ENCODE results near the gene RORC.

The RORC gene

DNA sequence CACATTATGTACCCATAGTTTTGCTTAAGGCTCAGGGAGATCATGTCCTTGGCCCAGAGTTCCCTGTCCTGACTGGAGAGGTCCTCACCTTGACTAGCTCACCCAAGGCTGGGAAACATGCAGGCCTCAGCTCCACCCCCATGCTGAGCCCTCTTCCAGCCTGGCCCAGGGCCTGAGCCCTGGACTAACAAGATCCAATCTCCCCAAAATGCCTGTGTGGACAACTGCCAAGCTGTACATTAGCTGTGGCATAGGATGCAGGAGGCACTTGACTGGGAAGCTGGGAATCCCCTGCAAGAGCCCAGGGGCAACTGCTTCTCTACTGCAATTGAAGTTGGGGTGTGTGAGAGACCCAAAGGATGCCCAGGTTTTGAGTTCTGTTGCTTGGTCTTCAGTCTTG is 28.4 kb downstream of the RORC start:
- no peak overlapping the region for H3K4me3 ChIP-seq (ENCODE audit: low read depth, low read length)
- TF ChIP-seq POLR2A (IDR thresholded peaks at IDR 0.05; ENCODE audit: extremely low read depth, insufficient read length) = no peak
- TF ChIP-seq, protein P1, sequence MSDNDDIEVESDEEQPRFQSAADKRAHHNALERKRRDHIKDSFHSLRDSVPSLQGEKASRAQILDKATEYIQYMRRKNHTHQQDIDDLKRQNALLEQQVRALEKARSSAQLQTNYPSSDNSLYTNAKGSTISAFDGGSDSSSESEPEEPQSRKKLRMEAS (IDR thresholded peaks at IDR 0.05; ENCODE audit: low read depth, low read length) = no peak
- TF ChIP-seq, protein P2, sequence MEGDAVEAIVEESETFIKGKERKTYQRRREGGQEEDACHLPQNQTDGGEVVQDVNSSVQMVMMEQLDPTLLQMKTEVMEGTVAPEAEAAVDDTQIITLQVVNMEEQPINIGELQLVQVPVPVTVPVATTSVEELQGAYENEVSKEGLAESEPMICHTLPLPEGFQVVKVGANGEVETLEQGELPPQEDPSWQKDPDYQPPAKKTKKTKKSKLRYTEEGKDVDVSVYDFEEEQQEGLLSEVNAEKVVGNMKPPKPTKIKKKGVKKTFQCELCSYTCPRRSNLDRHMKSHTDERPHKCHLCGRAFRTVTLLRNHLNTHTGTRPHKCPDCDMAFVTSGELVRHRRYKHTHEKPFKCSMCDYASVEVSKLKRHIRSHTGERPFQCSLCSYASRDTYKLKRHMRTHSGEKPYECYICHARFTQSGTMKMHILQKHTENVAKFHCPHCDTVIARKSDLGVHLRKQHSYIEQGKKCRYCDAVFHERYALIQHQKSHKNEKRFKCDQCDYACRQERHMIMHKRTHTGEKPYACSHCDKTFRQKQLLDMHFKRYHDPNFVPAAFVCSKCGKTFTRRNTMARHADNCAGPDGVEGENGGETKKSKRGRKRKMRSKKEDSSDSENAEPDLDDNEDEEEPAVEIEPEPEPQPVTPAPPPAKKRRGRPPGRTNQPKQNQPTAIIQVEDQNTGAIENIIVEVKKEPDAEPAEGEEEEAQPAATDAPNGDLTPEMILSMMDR (IDR thresholded peaks at IDR 0.05; ENCODE audit: low read depth, low read length) = no peak
- DNase-seq (ENCODE audit: low read depth) = no peak

DNA sequence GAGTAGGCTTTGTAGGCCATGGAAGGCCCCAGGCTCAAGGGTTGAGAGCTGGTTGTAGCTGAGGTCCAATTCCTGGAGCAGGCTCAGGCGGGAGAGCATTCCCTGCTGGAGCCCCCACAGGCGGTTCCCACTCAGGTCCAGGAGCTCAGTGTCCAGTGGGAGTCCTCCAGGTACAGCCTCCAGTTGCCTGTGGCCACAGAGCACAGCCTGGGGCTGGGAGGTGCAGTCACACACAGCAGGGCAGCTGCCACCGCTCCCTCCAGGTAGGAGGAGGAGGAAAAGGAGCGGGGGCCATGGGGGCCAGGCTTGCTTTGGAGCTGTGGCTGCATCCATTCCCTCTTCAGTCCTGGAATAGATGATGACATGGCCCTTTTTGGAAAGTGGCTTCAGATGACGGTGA is 29.2 kb downstream of the RORC start:
- TF ChIP-seq MYC (IDR thresholded peaks at IDR 0.05; ENCODE audit: low read depth, low read length) (no peak), POLR2A (IDR thresholded peaks at IDR 0.05; ENCODE audit: extremely low read depth, insufficient read length) (no peak)
- TF ChIP-seq, protein P1 (IDR thresholded peaks at IDR 0.05; ENCODE audit: low read depth, low read length) = no peak
- TF ChIP-seq, protein P2 (IDR thresholded peaks at IDR 0.05; ENCODE audit: low read depth, low read length) = no peak
- no peak overlapping the region for H3K4me3 ChIP-seq (ENCODE audit: low read depth, low read length)
- no peak for DNase-seq (ENCODE audit: low read depth)

DNA sequence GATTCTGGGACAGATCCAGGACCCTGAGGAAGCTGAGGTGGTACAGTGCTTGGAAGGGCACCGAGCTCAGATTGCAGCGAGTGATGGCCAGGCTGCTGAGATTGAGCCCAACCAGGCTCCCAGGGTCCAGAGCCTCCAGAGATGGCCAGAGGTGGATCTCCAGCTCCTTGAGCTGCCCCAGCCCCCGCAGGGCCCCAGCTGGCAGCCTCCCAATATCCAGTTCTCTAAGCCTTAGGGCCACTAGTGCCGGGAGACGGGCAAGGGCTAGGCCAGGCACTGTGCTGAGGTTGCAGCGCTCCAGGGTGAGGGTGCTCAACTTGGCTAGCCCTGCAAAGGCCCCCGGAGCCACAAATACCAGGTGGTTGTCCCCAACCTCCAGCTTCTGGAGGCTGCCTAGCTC is 29.8 kb downstream of the RORC start:
- no peak overlapping the region for H3K4me3 ChIP-seq (ENCODE audit: low read depth, low read length)
- TF ChIP-seq, protein P2 (IDR thresholded peaks at IDR 0.05; ENCODE audit: low read depth, low read length) = no peak
- TF ChIP-seq, protein P1 (IDR thresholded peaks at IDR 0.05; ENCODE audit: low read depth, low read length) = no peak
- no peak for TF ChIP-seq MYC (IDR thresholded peaks at IDR 0.05; ENCODE audit: low read depth, low read length)
- no peak for TF ChIP-seq POLR2A (IDR thresholded peaks at IDR 0.05; ENCODE audit: extremely low read depth, insufficient read length)
- DNase-seq (ENCODE audit: low read depth) = no peak

DNA sequence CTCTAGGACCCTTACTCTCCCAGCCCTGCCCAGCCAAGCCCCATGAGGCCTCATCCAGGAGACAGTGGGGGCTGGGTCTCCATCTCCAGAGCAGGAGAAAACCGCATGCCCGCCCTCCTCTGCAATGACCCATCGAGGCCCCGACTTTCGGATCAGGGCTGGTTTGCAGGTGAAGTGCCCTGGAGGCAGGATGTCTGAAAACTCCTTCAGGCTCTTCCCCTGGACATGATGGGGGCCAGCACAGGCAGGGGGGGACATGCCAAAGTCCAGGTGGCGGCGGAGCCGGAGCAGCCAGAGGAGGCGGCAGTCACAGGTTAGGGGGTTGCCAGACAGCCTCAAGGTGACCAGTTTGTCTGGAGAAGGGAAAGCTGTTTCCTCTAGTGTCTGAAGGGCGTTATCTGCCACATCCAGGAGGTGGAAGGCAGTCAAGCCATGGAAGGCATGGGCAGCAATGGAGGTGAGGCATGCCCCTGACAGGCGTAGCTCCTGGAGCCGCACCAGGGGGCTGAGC is 30.2 kb downstream of the RORC start:
- TF ChIP-seq, protein P2 (IDR thresholded peaks at IDR 0.05; ENCODE audit: low read depth, low read length) = no peak
- TF ChIP-seq, protein P1 (IDR thresholded peaks at IDR 0.05; ENCODE audit: low read depth, low read length) = no peak
- TF ChIP-seq POLR2A (IDR thresholded peaks at IDR 0.05; ENCODE audit: extremely low read depth, insufficient read length) = no peak
- no peak for TF ChIP-seq MYC (IDR thresholded peaks at IDR 0.05; ENCODE audit: low read depth, low read length)
- no peak for DNase-seq (ENCODE audit: low read depth)
- no peak overlapping the region for H3K4me3 ChIP-seq (ENCODE audit: low read depth, low read length)

DNA sequence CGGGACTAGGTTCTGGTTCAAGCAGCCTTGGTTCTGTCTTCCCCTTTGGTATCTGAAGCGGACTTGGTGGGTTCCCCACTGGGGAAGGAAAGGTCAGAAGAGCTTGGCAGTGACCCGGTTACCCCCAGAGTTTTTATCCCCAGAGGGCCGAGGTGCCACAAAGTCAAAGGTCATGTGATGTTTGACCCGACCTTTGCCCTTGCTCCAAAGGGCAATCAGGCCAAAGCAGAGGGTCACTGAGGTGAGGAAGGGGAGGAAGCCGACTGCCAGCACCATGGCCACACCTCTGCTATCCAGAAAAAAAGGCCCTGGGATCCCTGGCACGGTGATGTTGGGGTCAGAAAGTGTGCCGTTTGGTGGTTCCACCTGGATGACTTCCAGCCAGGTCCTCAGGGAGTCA is 30.8 kb downstream of the RORC start:
- TF ChIP-seq, protein P1 (IDR thresholded peaks at IDR 0.05; ENCODE audit: low read depth, low read length) = no peak
- TF ChIP-seq, protein P2 (IDR thresholded peaks at IDR 0.05; ENCODE audit: low read depth, low read length) = no peak
- TF ChIP-seq POLR2A (IDR thresholded peaks at IDR 0.05; ENCODE audit: extremely low read depth, insufficient read length) = no peak
- no peak for TF ChIP-seq MYC (IDR thresholded peaks at IDR 0.05; ENCODE audit: low read depth, low read length)
- H3K4me3 ChIP-seq (ENCODE audit: low read depth, low read length) = no peak overlapping the region
- DNase-seq (ENCODE audit: low read depth) = no peak
